SK-N-SH (cell line): Measurements from ENCODE around the gene STRIP2. TPM values are rescaled to one million over a fixed set of nuclear protein-coding genes. Genes with fewer than 3 reads are reported as not detected.

Experiments used
- CTCF ChIA-PET: fragments of 300-600, 350-600 bp; formaldehyde crosslinking; extraction: SDS; loops from one replicate; lab custom pipeline; 2021; lab: Yijun Ruan, JAX
- POLR2A ChIA-PET: fragments of 350-600 bp; sonication (Branson Sonifier 250); formaldehyde crosslinking; extraction: SDS; loops from one replicate; lab custom pipeline; 2020; ENCODE audit warnings: antibody characterized with exemption, inconsistent platforms; lab: Yijun Ruan, JAX
- DNase-seq: peaks from one replicate; pipeline ENCODE4 v3.0.0; 2012
- H2AFZ ChIP-seq: fragments of 200-600 bp; sonication (generic); 2 replicates; pipeline ENCODE4 v1.8.1; 2016; ENCODE audit warnings: antibody characterized with exemption, mild to moderate bottlenecking, low read depth
- H3F3A ChIP-seq: fragments of 200-600 bp; sonication (generic); replicated peaks from 2 replicates; pipeline ENCODE3; 2016; ENCODE audit warnings: antibody characterized with exemption, mild to moderate bottlenecking; ENCODE audit not compliant: insufficient read depth
- H3K27ac ChIP-seq, 2 experiments: fragments of 200-500 bp in 1 of 2; fragments of 200-600 bp in 1 of 2; sonication (Bioruptor generic) in 1 of 2; sonication (generic), shearing (Covaris generic) in 1 of 2; 2 replicates each; pipeline versions ENCODE4 v1.5.1 to v1.6.1; 2014 to 2016; ENCODE audit warnings: low read depth in 2 of 2, inconsistent platforms in 1 of 2, low read length in 1 of 2, mild to moderate bottlenecking in 1 of 2, mixed read lengths in 1 of 2
- H3K27me3 ChIP-seq: fragments of 200-600 bp; sonication (generic), shearing (Covaris generic); 2 replicates; pipeline ENCODE4 v1.6.1; 2016; ENCODE audit warnings: mixed run types; ENCODE audit not compliant: insufficient read depth
- H3K36me3 ChIP-seq, 2 experiments: fragments of 200-500 bp in 1 of 2; fragments of 200-600 bp in 1 of 2; sonication (Bioruptor generic) in 1 of 2; sonication (generic) in 1 of 2; replicated peaks in 1 of 2; 2 replicates each; pipeline versions ENCODE3 to v1.5.1; 2014 to 2016; ENCODE audit warnings: low read length in 1 of 2, mild to moderate bottlenecking in 1 of 2; ENCODE audit not compliant: insufficient read depth in 2 of 2, control insufficient read depth in 1 of 2
- H3K4me1 ChIP-seq, 2 experiments: fragments of 200-500 bp in 1 of 2; fragments of 200-600 bp in 1 of 2; sonication (Bioruptor generic) in 1 of 2; sonication (generic), shearing (Covaris generic) in 1 of 2; 2 replicates each; pipeline versions ENCODE4 v1.5.1 to v1.6.1; 2014 to 2016; ENCODE audit warnings: low read depth in 1 of 2, low read length in 1 of 2, mixed run types in 1 of 2; ENCODE audit not compliant: insufficient read depth in 2 of 2, control insufficient read depth in 1 of 2
- H3K4me2 ChIP-seq: fragments of 200-600 bp; sonication (generic), shearing (Covaris generic); 2 replicates; pipeline ENCODE4 v1.6.1; 2017; ENCODE audit warnings: mixed run types
- H3K4me3 ChIP-seq, 2 experiments: fragments of 200-500 bp in 1 of 2; fragments of 200-600 bp in 1 of 2; sonication (Bioruptor generic) in 1 of 2; sonication (generic), shearing (Covaris generic) in 1 of 2; 2 replicates each; pipeline versions ENCODE4 v1.5.1 to v1.8.1; 2014 to 2016; ENCODE audit warnings: low read depth in 2 of 2, inconsistent platforms in 1 of 2, low read length in 1 of 2, mild to moderate bottlenecking in 1 of 2, mixed read lengths in 1 of 2, moderate library complexity in 1 of 2
- H3K79me2 ChIP-seq: fragments of 200-600 bp; sonication (generic); 2 replicates; pipeline ENCODE4 v1.8.1; 2017; ENCODE audit warnings: mild to moderate bottlenecking; ENCODE audit not compliant: insufficient read depth
- H3K9ac ChIP-seq: fragments of 200-600 bp; sonication (generic); 2 replicates; pipeline ENCODE4 v1.6.1; 2017; ENCODE audit warnings: mixed run types
- H3K9me2 ChIP-seq: fragments of 200-600 bp; sonication (generic); 2 replicates; pipeline ENCODE4 v1.6.1; 2017; ENCODE audit warnings: mixed run types
- H3K9me3 ChIP-seq: fragments of 200-600 bp; sonication (generic); 2 replicates; pipeline ENCODE4 v1.6.1; 2017; ENCODE audit warnings: mixed run types, mild to moderate bottlenecking, moderate library complexity
- H4K20me1 ChIP-seq: fragments of 200-600 bp; sonication (generic); 2 replicates; pipeline ENCODE4 v1.6.1; 2017; ENCODE audit warnings: mild to moderate bottlenecking, mixed run types; ENCODE audit not compliant: insufficient read depth
- CHD2 ChIP-seq: fragments of 150-350 bp; IDR thresholded peaks from 2 replicates; pipeline ENCODE4 v1.6.1; 2018; ENCODE audit warnings: low read length; ENCODE audit not compliant: partially characterized antibody
- FOXJ3 ChIP-seq: sonication (generic); formaldehyde crosslinking; IDR thresholded peaks from 2 replicates; pipeline ENCODE4 v1.5.1; 2020; ENCODE audit warnings: mild to moderate bottlenecking, missing genetic modification reagents
- FOXM1 ChIP-seq: IDR thresholded peaks from 2 replicates; pipeline ENCODE4 v1.4.0; 2012; ENCODE audit warnings: low read depth, mild to moderate bottlenecking
- GABPA ChIP-seq: IDR thresholded peaks from 2 replicates; pipeline ENCODE4 v1.4.0; 2012; ENCODE audit warnings: low read depth, mild to moderate bottlenecking
- NFIC ChIP-seq: IDR thresholded peaks from 2 replicates; pipeline ENCODE4 v1.4.0; 2012; ENCODE audit warnings: borderline replicate concordance
- NRF1 ChIP-seq: IDR thresholded peaks from 2 replicates; pipeline ENCODE4 v1.6.1; 2012; ENCODE audit warnings: low read depth, mild to moderate bottlenecking, low read length
- POLR2AphosphoS5 ChIP-seq: IDR thresholded peaks from 2 replicates; pipeline ENCODE4 v1.6.1; 2012; ENCODE audit warnings: low read depth, low read length
- RAD21 ChIP-seq: IDR thresholded peaks from 2 replicates; pipeline ENCODE4 v1.6.1; 2012; ENCODE audit warnings: mild to moderate bottlenecking, low read length
- SIN3A ChIP-seq: IDR thresholded peaks from 2 replicates; pipeline ENCODE4 v1.6.1; 2012; ENCODE audit warnings: low read depth, mild to moderate bottlenecking, low read length, moderate library complexity, borderline replicate concordance
- SMC3 ChIP-seq: IDR thresholded peaks from 2 replicates; pipeline ENCODE4 v1.6.1; 2012; ENCODE audit warnings: low read depth, low read length, improper control_type of control experiment
- TCF12 ChIP-seq: IDR thresholded peaks from 2 replicates; pipeline ENCODE4 v1.4.0; 2012
- YY1 ChIP-seq: IDR thresholded peaks from 2 replicates; pipeline ENCODE4 v1.4.0; 2012; ENCODE audit warnings: low read depth, mild to moderate bottlenecking
- WGBS: methylation state at CpG from one replicate; pipeline ENCODE4 v1.1.6; 2017; ENCODE audit warnings: low lambda C conversion rate; 5-methylcytosine and 5-hydroxymethylcytosine counted together
- polyA plus RNA-seq, 3 experiments: library from polyadenylated mRNA; depleted of rRNA; stranded (reverse); fragments of >200 nt; gene quantifications; 2 replicates each; pipeline ENCODE4 v1.2.3, GENCODE V29; 2012
- TF ChIP-seq, protein P1 (sequence below): IDR thresholded peaks from 2 replicates; pipeline ENCODE4 v1.6.1; 2012; ENCODE audit warnings: mild to moderate bottlenecking, low read depth, low read length, moderate library complexity
- TF ChIP-seq, protein P2 (sequence below): IDR thresholded peaks from 2 replicates; pipeline ENCODE4 v1.4.0; 2012; ENCODE audit warnings: low read depth
- TF ChIP-seq, protein P3 (sequence below): IDR thresholded peaks from 2 replicates; pipeline ENCODE4 v1.4.0; 2012; ENCODE audit warnings: low read depth, borderline replicate concordance
- TF ChIP-seq, protein P4 (sequence below): fragments of 150-350 bp; IDR thresholded peaks from 2 replicates; pipeline ENCODE4 v1.6.1; 2017; ENCODE audit warnings: antibody characterized with exemption, low read length, low read depth, borderline replicate concordance

The STRIP2 gene
- polyA plus RNA-seq, 1 of the 3 experiments (the other 2 are of a cell fraction), result 4.9 TPM

DNA sequence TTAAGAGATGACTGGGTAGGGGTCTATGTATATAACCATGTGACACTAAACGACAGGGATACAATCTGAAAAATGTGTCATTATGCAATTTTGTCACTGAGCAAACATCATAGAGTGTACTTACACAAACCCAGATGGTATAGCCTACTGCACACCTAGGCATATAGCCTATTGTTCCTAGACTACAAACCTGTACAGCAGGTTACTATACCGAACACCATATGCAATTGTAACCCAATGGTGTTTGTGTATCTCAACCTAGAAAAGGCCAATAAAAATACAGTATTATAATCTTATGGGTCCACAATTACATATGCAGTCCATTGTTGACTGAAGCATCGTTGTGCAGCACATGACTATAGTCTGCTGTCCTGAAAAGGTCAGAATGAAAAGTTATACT, 22.9 kb downstream of the STRIP2 start:
- Histone ChIP-seq H4K20me1 (no peaks in the 10 kb centered on the region), H3K27ac (no peak overlapping the region), H3K4me1 (no peaks in the 10 kb centered on the region), H3K27me3 (no peaks in the 10 kb centered on the region), H3K4me2 (no peak overlapping the region)
- POLR2A ChIA-PET, result no interaction called here
- WGBS, result 77% methylated on average over 3 of the region's 3 CpGs
- TF ChIP-seq RAD21, result no peak
- TF ChIP-seq SIN3A, result no peak
- no peak for TF ChIP-seq TCF12
- TF ChIP-seq, all 33 proteins: peak for 0
- Histone ChIP-seq H3K9me2 (no peaks in the 10 kb centered on the region), H3K9ac (no peak overlapping the region), H3F3A (no peaks in the 10 kb centered on the region), H3K9me3 (no peaks in the 10 kb centered on the region), H3K79me2 (no peaks in the 10 kb centered on the region), H3K36me3 (peaks cover 10 to 31% of the 10 kb centered on the region in 2 experiments), H2AFZ (no peak overlapping the region), H3K4me3 (no peak overlapping the region)
- CTCF ChIA-PET, result interaction anchor here (0.5 to 1.4 kb wide), 4 partner anchors 14 to 268 kb away, joined by 3 to 4 read pairs (median 3); no protein-coding TSS in a partner anchor
- DNase-seq, result no peak

DNA sequence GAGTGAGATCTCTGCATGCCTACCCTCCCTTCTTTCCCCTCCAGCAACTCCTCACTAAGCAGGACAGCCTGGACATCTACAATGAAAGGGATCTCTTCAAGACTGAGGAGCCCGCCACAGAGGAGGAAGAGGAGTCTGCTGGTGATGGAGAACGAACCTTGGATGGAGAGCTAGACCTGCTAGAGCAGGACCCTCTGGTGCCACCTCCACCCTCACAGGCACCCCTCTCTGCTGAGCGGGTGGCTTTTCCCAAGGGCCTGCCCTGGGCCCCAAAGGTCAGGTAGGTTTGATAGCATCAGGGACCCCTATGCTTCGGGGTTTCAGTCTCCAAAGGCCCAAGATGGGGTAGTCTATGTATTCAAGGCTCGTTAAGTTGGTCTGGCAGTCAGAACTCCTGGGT, 23.9 kb downstream of the STRIP2 start:
- DNase-seq, result no peak
- CTCF ChIA-PET, result interaction anchor here (1.0 to 1.4 kb wide), 3 partner anchors 13 to 240 kb away, joined by 3 to 4 read pairs (median 4); no protein-coding TSS in a partner anchor
- Histone ChIP-seq H3K9ac (no peak overlapping the region), H2AFZ (no peak overlapping the region), H3K36me3 (peaks cover 7 to 33% of the 10 kb centered on the region in 2 experiments), H3K4me2 (no peak overlapping the region), H3K9me2 (no peaks in the 10 kb centered on the region), H3F3A (no peaks in the 10 kb centered on the region), H3K4me3 (no peak overlapping the region), H3K27ac (no peak overlapping the region), H3K4me1 (no peaks in the 10 kb centered on the region), H3K9me3 (no peaks in the 10 kb centered on the region), H3K27me3 (no peaks in the 10 kb centered on the region), H3K79me2 (no peaks in the 10 kb centered on the region), H4K20me1 (no peaks in the 10 kb centered on the region)
- TF ChIP-seq TCF12 (no peak), NRF1 (no peak), YY1 (no peak), POLR2AphosphoS5 (no peak), CHD2 (no peak), GABPA (no peak), SMC3 (no peak), FOXM1 (no peak), NFIC (no peak), FOXJ3 (CRISPR knock-in tag) (no peak)
- TF ChIP-seq, protein P1, sequence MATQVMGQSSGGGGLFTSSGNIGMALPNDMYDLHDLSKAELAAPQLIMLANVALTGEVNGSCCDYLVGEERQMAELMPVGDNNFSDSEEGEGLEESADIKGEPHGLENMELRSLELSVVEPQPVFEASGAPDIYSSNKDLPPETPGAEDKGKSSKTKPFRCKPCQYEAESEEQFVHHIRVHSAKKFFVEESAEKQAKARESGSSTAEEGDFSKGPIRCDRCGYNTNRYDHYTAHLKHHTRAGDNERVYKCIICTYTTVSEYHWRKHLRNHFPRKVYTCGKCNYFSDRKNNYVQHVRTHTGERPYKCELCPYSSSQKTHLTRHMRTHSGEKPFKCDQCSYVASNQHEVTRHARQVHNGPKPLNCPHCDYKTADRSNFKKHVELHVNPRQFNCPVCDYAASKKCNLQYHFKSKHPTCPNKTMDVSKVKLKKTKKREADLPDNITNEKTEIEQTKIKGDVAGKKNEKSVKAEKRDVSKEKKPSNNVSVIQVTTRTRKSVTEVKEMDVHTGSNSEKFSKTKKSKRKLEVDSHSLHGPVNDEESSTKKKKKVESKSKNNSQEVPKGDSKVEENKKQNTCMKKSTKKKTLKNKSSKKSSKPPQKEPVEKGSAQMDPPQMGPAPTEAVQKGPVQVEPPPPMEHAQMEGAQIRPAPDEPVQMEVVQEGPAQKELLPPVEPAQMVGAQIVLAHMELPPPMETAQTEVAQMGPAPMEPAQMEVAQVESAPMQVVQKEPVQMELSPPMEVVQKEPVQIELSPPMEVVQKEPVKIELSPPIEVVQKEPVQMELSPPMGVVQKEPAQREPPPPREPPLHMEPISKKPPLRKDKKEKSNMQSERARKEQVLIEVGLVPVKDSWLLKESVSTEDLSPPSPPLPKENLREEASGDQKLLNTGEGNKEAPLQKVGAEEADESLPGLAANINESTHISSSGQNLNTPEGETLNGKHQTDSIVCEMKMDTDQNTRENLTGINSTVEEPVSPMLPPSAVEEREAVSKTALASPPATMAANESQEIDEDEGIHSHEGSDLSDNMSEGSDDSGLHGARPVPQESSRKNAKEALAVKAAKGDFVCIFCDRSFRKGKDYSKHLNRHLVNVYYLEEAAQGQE, result no peak
- TF ChIP-seq, protein P2, sequence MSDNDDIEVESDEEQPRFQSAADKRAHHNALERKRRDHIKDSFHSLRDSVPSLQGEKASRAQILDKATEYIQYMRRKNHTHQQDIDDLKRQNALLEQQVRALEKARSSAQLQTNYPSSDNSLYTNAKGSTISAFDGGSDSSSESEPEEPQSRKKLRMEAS, result no peak
- TF ChIP-seq, protein P3, sequence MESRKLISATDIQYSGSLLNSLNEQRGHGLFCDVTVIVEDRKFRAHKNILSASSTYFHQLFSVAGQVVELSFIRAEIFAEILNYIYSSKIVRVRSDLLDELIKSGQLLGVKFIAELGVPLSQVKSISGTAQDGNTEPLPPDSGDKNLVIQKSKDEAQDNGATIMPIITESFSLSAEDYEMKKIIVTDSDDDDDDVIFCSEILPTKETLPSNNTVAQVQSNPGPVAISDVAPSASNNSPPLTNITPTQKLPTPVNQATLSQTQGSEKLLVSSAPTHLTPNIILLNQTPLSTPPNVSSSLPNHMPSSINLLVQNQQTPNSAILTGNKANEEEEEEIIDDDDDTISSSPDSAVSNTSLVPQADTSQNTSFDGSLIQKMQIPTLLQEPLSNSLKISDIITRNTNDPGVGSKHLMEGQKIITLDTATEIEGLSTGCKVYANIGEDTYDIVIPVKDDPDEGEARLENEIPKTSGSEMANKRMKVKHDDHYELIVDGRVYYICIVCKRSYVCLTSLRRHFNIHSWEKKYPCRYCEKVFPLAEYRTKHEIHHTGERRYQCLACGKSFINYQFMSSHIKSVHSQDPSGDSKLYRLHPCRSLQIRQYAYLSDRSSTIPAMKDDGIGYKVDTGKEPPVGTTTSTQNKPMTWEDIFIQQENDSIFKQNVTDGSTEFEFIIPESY, result no peak
- TF ChIP-seq, protein P4, sequence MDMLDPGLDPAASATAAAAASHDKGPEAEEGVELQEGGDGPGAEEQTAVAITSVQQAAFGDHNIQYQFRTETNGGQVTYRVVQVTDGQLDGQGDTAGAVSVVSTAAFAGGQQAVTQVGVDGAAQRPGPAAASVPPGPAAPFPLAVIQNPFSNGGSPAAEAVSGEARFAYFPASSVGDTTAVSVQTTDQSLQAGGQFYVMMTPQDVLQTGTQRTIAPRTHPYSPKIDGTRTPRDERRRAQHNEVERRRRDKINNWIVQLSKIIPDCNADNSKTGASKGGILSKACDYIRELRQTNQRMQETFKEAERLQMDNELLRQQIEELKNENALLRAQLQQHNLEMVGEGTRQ, result no peak
- POLR2A ChIA-PET, result interaction anchor here (0.6 kb wide), 1 partner anchor 89 kb away, joined by 3 read pairs; no protein-coding TSS in a partner anchor
- WGBS, result 91% methylated on average over 5 of the region's 5 CpGs
